Esophagus muscularis mucosa (tissue), 4 donors: Measurements from ENCODE around the gene ZNF160.

Experiments used
- EP300 ChIP-seq: sonication (generic); formaldehyde crosslinking; IDR thresholded peaks from one replicate; pipeline ENCODE4 v1.6.1; 2017; ENCODE audit warnings: antibody characterized with exemption
- POLR2A ChIP-seq: fragments of 450-650 bp; IDR thresholded peaks from one replicate; pipeline ENCODE4 v1.6.1; 2017; ENCODE audit warnings: antibody characterized with exemption, moderate library complexity, mild to moderate bottlenecking, low read depth
- POLR2AphosphoS5 ChIP-seq, 2 donors: sonication (generic); formaldehyde crosslinking; IDR thresholded peaks; one replicate each; pipeline ENCODE4 v1.6.1; 2017; ENCODE audit warnings: antibody characterized with exemption in 2 of 2
- TF ChIP-seq, protein P1 (sequence below), 3 experiments: fragments of 200-600 bp in 2 of 3; fragments of 450-650 bp in 1 of 3; sonication (generic) in 2 of 3; IDR thresholded peaks; one replicate each; pipeline ENCODE4 v1.5.1; 2017 to 2019; ENCODE audit warnings: antibody characterized with exemption in 3 of 3, mild to moderate bottlenecking in 2 of 3, moderate library complexity in 1 of 3

DNA sequence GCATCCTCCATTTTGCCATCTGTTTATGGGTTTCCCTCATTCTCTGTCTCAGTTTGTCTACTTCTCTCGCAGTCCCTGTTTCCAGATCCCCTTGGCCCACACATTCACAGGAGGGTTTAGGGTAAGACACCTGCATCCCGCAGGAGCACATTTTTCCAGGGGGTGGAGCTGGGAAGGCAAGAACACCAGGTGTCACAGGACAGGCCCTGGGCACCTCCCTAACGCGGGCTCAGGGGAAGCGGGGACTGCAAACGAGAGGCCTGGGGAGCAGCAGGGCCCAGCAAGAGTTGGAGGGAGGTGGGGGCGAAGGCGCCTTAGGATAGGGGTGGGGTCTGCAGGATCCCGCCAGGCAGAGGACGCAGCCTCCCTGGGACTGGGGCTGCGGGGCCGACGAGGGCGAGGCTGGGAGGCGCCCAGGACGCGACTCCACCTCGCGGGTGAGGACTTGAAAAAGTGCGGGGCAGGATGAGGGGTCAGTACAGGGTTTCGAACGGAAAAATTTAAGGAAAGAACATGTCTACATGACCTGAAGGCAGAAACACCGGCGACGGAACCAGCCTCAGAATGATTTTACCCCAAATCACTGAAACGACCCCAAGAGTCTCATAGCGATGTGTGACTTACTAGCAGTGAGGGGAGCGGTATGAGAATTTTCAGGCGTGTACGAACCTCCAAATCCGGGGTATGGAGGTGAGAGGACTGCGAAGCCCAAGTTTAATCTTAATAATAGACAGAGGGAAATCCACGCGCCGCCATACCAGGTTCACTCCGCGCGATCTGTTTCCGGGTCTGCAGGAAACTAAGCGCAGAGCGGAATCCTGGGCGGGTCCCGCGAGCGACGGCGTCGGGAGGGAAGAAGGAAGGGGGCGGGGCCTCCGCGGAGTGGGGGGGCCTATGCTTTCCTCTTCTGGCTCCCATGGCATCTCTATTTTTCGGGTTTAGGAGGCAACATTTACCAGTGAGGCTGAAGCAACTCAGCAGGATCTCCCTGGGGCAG lies 65.8 kb downstream of the ZNF160 start:
- TF ChIP-seq POLR2A = no peak
- TF ChIP-seq, protein P1, sequence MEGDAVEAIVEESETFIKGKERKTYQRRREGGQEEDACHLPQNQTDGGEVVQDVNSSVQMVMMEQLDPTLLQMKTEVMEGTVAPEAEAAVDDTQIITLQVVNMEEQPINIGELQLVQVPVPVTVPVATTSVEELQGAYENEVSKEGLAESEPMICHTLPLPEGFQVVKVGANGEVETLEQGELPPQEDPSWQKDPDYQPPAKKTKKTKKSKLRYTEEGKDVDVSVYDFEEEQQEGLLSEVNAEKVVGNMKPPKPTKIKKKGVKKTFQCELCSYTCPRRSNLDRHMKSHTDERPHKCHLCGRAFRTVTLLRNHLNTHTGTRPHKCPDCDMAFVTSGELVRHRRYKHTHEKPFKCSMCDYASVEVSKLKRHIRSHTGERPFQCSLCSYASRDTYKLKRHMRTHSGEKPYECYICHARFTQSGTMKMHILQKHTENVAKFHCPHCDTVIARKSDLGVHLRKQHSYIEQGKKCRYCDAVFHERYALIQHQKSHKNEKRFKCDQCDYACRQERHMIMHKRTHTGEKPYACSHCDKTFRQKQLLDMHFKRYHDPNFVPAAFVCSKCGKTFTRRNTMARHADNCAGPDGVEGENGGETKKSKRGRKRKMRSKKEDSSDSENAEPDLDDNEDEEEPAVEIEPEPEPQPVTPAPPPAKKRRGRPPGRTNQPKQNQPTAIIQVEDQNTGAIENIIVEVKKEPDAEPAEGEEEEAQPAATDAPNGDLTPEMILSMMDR (IDR thresholded peaks at IDR 0.05) = no peak
- TF ChIP-seq EP300 = no peak
- no peak for TF ChIP-seq POLR2AphosphoS5 (IDR thresholded peaks at IDR 0.05)
